Natural killer cell (primary cell): ENCODE measurements around the gene BLTP2. TPM values are rescaled to one million over a fixed set of nuclear protein-coding genes. Genes with fewer than 3 reads are reported as not detected.

Experiments used
- ATAC-seq, 3 donors: fragments of 150-1000 bp in 2 of 3; fragments of 200-7000 bp in 1 of 3; cut with Tn5 transposase; 1 replicate in 1 of 3; 2 replicates in 2 of 3; pipeline ENCODE4 v1.10.0; 2021; ENCODE audit warnings: mild to moderate bottlenecking in 2 of 3, moderate library complexity in 2 of 3
- DNase-seq, 2 donors: peaks; one replicate each; pipeline versions ENCODE4 v3.0.0 to v3.0.0-alpha.2; 2013 to 2021; ENCODE audit warnings: mixed read lengths in 1 of 2
- H3K27ac ChIP-seq: one replicate; pipeline ENCODE4 v1.5.1; 2013; ENCODE audit warnings: mild to moderate bottlenecking, low read length
- H3K27me3 ChIP-seq: one replicate; pipeline ENCODE4 v1.6.1; 2013; ENCODE audit warnings: low read length; ENCODE audit not compliant: control insufficient read depth, insufficient read depth
- H3K36me3 ChIP-seq: one replicate; pipeline ENCODE4 v1.6.1; 2013; ENCODE audit warnings: low read length; ENCODE audit not compliant: control insufficient read depth, insufficient read depth
- H3K4me1 ChIP-seq: one replicate; pipeline ENCODE4 v1.6.1; 2013; ENCODE audit warnings: low read length; ENCODE audit not compliant: control insufficient read depth, insufficient read depth
- H3K4me3 ChIP-seq: one replicate; pipeline ENCODE4 v1.5.1; 2013; ENCODE audit warnings: low read length
- H3K9me3 ChIP-seq: one replicate; pipeline ENCODE4 v1.6.1; 2013; ENCODE audit warnings: low read length; ENCODE audit not compliant: control insufficient read depth, insufficient read depth
- H3K27ac Mint-ChIP-seq, 2 donors: one replicate each; pipeline ENCODE4 v1.8.0; 2022; ENCODE audit warnings: mild to moderate bottlenecking in 2 of 2, mixed read lengths in 2 of 2, moderate library complexity in 1 of 2
- H3K27me3 Mint-ChIP-seq, 2 donors: one replicate each; pipeline ENCODE4 v1.8.0; 2022; ENCODE audit warnings: low read depth in 2 of 2, mixed read lengths in 2 of 2
- H3K36me3 Mint-ChIP-seq: one replicate; pipeline ENCODE4 v1.8.0; 2022; ENCODE audit warnings: mixed read lengths
- H3K4me1 Mint-ChIP-seq, 2 donors: one replicate each; pipeline ENCODE4 v1.8.0; 2022; ENCODE audit warnings: mixed read lengths in 2 of 2
- H3K4me3 Mint-ChIP-seq: one replicate; pipeline ENCODE4 v1.8.0; 2022; ENCODE audit warnings: mild to moderate bottlenecking, moderate library complexity, mixed read lengths
- H3K9me3 Mint-ChIP-seq, 2 donors: one replicate each; pipeline ENCODE4 v1.8.0; 2022; ENCODE audit warnings: mixed read lengths in 2 of 2
- WGBS: methylation state at CpG from one replicate; pipeline ENCODE4 v1.1.7; 2013; ENCODE audit warnings: missing lambda C conversion rate; ENCODE audit not compliant: insufficient coverage; 5-methylcytosine and 5-hydroxymethylcytosine counted together
- intact Hi-C: fragments of 100-400 bp; cut with micrococcal nuclease; formaldehyde crosslinking; loops from one replicate; pipeline ENCODE4 v1.14.2; 2022
- total RNA-seq, 4 donors: library from RNA; stranded (reverse); fragments of 120-200 nt in 1 of 4; gene quantifications; one replicate each; pipeline versions ENCODE4 v1.2.3 to v1.2.4, GENCODE V29; 2013 to 2022
- TF ChIP-seq, protein P1 (sequence below): fragments of 200-600 bp; IDR thresholded peaks from one replicate; pipeline ENCODE4 v1.8.0; 2022; ENCODE audit warnings: antibody characterized with exemption

The BLTP2 gene
- total RNA-seq, 3 donors from 2014 or later (not counting 1 experiment from before 2014, with no cell fraction given): 169 to 199 (median 188) TPM

DNA sequence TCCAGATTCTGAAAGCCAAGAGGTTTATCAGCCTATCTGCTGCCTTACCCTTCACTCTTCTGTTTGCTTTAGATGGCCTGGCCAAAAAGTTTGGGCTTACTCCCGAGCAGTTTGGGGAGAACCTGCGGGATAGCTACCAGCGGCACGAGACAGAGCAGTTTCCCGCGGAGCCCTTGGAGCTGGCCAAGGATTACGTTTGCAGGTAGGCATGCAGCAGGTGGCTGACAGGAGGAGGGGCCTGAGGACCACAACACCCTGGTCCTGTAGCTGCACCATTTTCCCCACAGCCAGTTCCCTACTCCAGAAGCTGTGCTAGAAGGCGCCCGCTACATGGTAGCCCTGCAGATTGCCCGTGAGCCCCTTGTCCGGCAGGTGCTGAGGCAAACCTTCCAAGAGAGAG is 37.7 kb upstream of the BLTP2 start:
- WGBS: 98% methylated on average over 7 of the region's 11 CpGs
- no peak overlapping the region for H3K27ac Mint-ChIP-seq
- Histone ChIP-seq H3K27me3 (no peaks in the 10 kb centered on the region), H3K36me3 (peaks cover 80% of the 10 kb centered on the region), H3K4me1 (no peaks in the 10 kb centered on the region), H3K9me3 (no peaks in the 10 kb centered on the region), H3K4me3 (no peak overlapping the region), H3K27ac (no peak overlapping the region)
- DNase-seq (no peak), ATAC-seq (no peak)
- H3K4me1 Mint-ChIP-seq: no peaks in the 10 kb centered on the region
- no peaks in the 10 kb centered on the region for H3K36me3 Mint-ChIP-seq
- TF ChIP-seq, protein P1, sequence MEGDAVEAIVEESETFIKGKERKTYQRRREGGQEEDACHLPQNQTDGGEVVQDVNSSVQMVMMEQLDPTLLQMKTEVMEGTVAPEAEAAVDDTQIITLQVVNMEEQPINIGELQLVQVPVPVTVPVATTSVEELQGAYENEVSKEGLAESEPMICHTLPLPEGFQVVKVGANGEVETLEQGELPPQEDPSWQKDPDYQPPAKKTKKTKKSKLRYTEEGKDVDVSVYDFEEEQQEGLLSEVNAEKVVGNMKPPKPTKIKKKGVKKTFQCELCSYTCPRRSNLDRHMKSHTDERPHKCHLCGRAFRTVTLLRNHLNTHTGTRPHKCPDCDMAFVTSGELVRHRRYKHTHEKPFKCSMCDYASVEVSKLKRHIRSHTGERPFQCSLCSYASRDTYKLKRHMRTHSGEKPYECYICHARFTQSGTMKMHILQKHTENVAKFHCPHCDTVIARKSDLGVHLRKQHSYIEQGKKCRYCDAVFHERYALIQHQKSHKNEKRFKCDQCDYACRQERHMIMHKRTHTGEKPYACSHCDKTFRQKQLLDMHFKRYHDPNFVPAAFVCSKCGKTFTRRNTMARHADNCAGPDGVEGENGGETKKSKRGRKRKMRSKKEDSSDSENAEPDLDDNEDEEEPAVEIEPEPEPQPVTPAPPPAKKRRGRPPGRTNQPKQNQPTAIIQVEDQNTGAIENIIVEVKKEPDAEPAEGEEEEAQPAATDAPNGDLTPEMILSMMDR: no peak
- intact Hi-C loops: no loop called here
- no peaks in the 10 kb centered on the region for H3K27me3 Mint-ChIP-seq
- no peak overlapping the region for H3K4me3 Mint-ChIP-seq
- H3K9me3 Mint-ChIP-seq: no peaks in the 10 kb centered on the region

DNA sequence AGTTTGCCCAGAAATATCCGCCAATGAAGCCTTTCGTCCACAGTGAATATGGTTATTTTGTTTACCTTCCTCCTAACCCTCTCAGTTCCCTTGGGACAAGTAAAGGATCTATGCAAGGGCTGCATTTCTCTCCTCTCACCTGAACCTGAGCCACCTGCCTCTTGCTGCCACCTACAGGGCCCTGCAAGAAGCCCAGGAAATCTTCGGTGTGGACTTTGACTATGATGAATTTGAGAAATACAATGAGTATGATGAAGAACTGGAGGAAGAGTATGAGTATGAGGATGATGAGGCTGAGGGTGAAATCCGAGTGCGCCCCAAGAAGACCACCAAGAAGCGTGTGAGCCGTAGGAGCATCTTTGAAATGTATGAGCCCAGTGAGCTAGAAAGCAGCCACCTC is 31.0 kb upstream of the BLTP2 start:
- H3K27me3 Mint-ChIP-seq: no peaks in the 10 kb centered on the region
- no peaks in the 10 kb centered on the region for H3K27me3 ChIP-seq
- ATAC-seq (peak in 2 of 3 donors; percentile 34 to 38), DNase-seq (peak in 1 of 2 donors; percentile 46)
- H3K4me1 Mint-ChIP-seq: no peaks in the 10 kb centered on the region
- H3K4me3 ChIP-seq: no peak overlapping the region
- 91% methylated on average over 7 of the region's 7 CpGs for WGBS
- peaks cover 81% of the 10 kb centered on the region for H3K36me3 ChIP-seq
- no peaks in the 10 kb centered on the region for H3K9me3 Mint-ChIP-seq
- TF ChIP-seq, protein P1: peak; percentile 22
- no peaks in the 10 kb centered on the region for H3K4me1 ChIP-seq
- no peak overlapping the region for H3K27ac Mint-ChIP-seq
- peaks cover 32% of the 10 kb centered on the region for H3K36me3 Mint-ChIP-seq
- intact Hi-C loops: loop anchor here (1.0 kb wide), 1 partner anchor 30 kb away; no protein-coding TSS in a partner anchor
- no peaks in the 10 kb centered on the region for H3K9me3 ChIP-seq
- H3K4me3 Mint-ChIP-seq: no peak overlapping the region
- H3K27ac ChIP-seq: no peak overlapping the region

DNA sequence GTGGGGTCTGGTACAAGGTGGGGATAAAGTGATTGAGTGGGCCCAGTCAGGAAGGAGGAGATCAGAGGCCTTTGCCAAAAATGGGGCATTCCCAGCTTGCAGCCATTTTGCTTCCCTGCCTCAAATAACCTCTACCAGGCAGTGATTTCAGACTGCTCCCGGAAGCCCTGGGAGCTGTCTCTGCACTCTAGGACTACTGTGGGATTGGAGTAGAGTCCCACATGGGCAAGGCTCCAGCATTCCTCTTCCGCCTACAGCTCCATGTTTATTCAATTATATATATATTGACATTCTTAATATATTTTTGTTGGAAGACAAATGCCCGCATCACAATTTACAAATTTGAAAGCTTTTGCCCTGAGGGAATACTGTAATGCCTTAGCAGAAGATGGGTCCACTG is 30.5 kb upstream of the BLTP2 start:
- Histone ChIP-seq H3K9me3 (no peaks in the 10 kb centered on the region), H3K4me1 (no peaks in the 10 kb centered on the region), H3K4me3 (no peak overlapping the region), H3K36me3 (peaks cover 80% of the 10 kb centered on the region), H3K27me3 (no peaks in the 10 kb centered on the region), H3K27ac (no peak overlapping the region)
- Mint-ChIP-seq H3K4me3 (no peak overlapping the region), H3K27ac (no peak overlapping the region), H3K36me3 (peaks cover 32% of the 10 kb centered on the region), H3K9me3 (no peaks in the 10 kb centered on the region), H3K4me1 (no peaks in the 10 kb centered on the region), H3K27me3 (no peaks in the 10 kb centered on the region)
- ATAC-seq (no peak), DNase-seq (no peak)
- WGBS: 100% methylated on average over 1 of the region's 3 CpGs
- TF ChIP-seq, protein P1: no peak
- intact Hi-C loops: no loop called here

DNA sequence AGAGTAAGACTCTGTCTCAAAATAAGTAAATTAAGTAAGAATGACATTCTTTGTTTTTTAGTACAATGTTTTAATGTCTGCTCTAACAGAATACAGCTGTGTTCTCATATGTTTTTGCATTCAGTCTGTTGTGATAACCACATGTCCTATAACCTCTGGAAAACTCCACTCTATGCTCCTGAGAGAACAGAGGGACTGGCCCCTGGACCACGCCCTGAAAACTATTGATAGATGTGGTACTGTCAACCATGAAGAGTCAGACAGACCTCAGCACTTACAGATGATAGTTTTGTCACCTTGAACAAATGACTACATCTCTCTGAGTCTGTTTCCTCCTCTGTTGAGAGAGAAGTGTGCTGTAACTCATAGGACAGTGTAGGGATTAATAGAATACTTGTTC is 25.0 kb upstream of the BLTP2 start:
- H3K27ac ChIP-seq: no peak overlapping the region
- TF ChIP-seq, protein P1: no peak
- H3K4me1 ChIP-seq: peaks cover 3% of the 10 kb centered on the region
- no peak overlapping the region for H3K4me3 Mint-ChIP-seq
- no peaks in the 10 kb centered on the region for H3K9me3 ChIP-seq
- peaks cover 20% of the 10 kb centered on the region for H3K36me3 Mint-ChIP-seq
- H3K4me3 ChIP-seq: no peak overlapping the region
- ATAC-seq (no peak), DNase-seq (no peak)
- intact Hi-C loops: no loop called here
- WGBS: no CpG with 5 or more reads among the region's 1 CpG
- no peaks in the 10 kb centered on the region for H3K27me3 Mint-ChIP-seq
- no peaks in the 10 kb centered on the region for H3K27me3 ChIP-seq
- no peak overlapping the region for H3K27ac Mint-ChIP-seq
- peaks cover 10 to 27% of the 10 kb centered on the region in 2 donors for H3K4me1 Mint-ChIP-seq
- H3K36me3 ChIP-seq: peaks cover 53% of the 10 kb centered on the region
- H3K9me3 Mint-ChIP-seq: no peaks in the 10 kb centered on the region
